Measurements from ENCODE around the gene KLHL18.

Gene KLHL18

DNA sequence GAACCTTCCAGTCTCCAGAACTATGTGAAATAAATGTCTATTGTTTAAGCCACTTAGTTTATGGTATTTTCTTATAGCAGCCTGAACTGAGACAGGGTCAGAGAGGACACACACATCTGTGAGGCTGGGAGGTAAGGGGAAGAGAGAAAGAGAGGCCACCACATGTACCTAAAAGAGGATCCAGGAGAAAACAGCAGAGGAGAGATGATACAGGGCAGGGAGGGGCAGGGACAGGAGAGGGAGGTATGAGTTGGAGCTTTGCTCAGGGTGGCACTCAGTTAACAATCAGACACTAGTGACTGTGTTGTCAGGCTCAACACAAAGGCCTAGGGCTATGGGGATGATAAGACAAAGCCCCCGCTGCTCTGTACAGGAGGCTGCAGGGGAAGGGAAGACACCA is 17.7 kb upstream of the KLHL18 start:
- DNase-seq (ENCODE audit: insufficient read length, low spot score) (no peak), FAIRE-seq (no peak)
- no peak for TF ChIP-seq CTCF (IDR thresholded peaks at IDR 0.05; ENCODE audit: insufficient read depth, missing control alignments)

DNA sequence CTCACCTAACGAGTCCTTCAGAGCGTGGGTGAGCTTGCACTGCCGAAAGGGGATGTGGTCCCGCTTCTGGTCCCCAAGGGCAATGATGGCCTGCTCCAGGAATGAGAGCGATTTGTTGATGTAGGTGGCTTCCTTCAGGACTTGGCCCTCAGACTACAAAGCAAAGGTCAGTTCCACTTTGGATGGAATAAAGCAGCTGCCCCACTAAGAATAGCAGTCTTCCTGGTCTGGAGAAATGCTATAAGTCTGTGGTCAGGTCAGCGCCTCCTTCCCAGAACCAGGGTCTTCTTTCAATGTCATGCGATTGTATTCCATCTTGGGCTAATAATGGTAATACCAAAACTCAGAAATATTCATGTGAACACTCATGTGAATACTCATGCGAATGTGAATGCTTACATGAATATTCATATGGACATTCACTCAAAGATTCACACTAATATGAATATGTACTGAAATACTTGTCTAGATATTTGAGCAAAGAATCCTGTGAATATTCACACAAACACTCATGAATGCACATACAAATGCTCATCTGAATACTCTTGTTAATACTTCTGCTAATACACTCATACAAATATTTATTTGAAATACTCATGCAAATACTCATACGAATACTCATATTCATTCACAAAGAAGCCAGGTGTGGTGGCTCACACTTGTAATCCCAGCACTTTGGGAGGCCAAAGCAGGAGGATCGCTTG is 16.9 kb upstream of the KLHL18 start:
- no peak for FAIRE-seq
- no peak for DNase-seq (ENCODE audit: insufficient read length, low spot score)
- no peak for TF ChIP-seq CTCF (IDR thresholded peaks at IDR 0.05; ENCODE audit: insufficient read depth, missing control alignments)

DNA sequence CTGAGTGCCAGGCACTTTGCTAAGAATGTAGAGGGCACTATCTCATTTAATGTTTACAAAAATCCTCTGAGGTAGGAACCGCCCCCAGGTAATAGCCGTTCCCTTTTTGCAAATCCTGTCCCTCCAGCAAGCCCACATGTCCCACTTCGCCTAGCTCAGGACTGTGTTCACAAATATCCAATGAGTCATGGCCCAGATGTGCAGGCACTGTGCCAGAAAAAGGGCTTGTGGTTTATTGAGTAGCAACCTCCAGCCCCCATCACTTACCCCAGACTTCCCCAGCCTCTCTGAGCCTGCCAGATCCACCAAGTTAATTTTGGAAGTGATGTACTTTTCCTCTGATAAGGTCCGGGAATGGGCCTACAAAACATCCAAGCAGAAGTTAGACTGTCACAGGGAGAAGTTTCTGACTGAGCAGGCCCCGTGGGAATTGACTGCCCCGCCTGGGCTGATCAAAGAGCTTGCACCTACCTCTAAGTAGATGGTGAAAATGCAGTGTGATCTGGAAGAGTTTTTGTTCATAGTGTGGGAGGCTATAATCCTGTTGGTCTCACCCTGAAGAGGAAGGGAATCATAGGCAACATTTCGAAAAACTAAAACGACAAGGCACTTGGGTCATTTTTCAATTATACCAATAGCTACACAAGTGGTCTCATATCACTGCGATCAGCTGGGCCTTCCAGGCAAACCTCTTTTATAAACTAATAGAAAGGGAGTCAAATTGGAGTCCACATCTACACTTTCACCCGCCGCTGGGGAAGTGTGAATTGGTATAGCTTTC is 15.8 kb upstream of the KLHL18 start:
- no peak for TF ChIP-seq CTCF (IDR thresholded peaks at IDR 0.05; ENCODE audit: insufficient read depth, missing control alignments)
- no peak for FAIRE-seq
- no peak for DNase-seq (ENCODE audit: insufficient read length, low spot score)

GRCh38 chr3:47267490-47267824 is 15.3 kb upstream of the KLHL18 start:
- TF ChIP-seq CTCF (IDR thresholded peaks at IDR 0.05; ENCODE audit: insufficient read depth, missing control alignments), result no peak
- FAIRE-seq, result no peak

DNA sequence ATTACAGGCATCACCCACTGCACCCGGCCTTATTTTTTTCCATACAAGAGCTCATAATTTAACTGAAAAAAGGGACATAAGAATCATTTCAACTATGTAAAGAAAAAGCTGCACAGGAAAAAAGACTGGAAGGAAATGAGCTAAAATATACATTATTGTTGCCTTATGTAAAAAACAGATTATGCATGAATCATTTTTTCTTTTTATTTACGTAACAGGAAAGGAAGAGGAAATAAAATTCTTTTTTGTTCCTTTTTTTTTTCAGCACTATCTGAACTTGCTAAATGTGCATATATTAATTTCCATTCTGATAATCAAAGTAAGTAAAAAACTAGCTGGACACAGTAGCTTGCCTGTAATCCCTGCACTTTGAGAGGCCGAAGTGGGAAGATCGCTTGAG is 12.2 kb upstream of the KLHL18 start:
- TF ChIP-seq CTCF (IDR thresholded peaks at IDR 0.05; ENCODE audit: insufficient read depth, missing control alignments), result no peak
- FAIRE-seq (no peak), DNase-seq (ENCODE audit: insufficient read length, low spot score) (no peak)

More at GRCh38 chr3:47267490-47267824, 15.3 kb upstream of the KLHL18 start:
- no peak for DNase-seq (ENCODE audit: insufficient read length, low spot score)

DNA sequence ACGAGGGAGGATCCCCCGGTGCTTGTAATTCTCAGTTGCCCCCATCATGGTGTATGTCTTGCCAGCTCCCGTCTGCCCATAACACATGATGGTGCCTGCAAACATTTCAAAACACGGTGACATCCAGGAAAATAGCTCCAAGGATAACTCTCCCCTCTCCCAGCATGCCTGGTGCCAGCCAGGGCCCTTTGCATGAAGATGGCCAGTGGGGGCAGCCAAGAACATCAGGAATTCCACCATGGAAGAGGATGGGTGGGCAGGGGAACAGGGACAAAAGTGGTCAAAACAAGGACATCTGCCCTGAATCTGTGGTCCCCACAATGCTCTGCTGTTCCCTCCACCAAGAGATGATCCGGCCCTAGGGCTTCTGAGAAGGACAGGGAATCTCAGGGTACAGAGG is 9.2 kb upstream of the KLHL18 start:
- no peak for TF ChIP-seq CTCF (IDR thresholded peaks at IDR 0.05; ENCODE audit: insufficient read depth, missing control alignments)
- no peak for DNase-seq (ENCODE audit: insufficient read length, low spot score)
- no peak for FAIRE-seq

DNA sequence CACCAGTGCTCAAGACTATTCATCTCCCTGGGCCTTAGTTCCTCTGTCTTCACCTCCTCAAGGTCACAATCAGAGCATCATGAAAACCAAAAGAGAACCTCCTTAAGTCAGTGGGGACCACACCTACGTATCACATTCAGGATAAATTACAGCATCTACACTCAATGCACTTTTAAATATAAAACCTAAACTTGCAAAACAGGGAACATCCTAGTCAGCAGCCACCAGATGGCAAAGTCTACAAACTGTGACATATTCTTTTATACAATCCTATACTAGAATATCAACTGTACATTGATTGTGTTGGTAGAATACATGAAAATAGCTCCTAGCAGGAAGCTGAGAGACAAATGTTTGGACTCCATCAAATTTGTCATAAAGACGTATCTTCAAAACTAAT is 8.1 kb upstream of the KLHL18 start:
- no peak for TF ChIP-seq CTCF (IDR thresholded peaks at IDR 0.05; ENCODE audit: insufficient read depth, missing control alignments)
- DNase-seq (ENCODE audit: insufficient read length, low spot score) (no peak), FAIRE-seq (no peak)

Data from D721Med (cell line).